Neural cell (in vitro differentiated cells): Measurements from ENCODE around the gene ZNF607. TPM values are rescaled to one million over a fixed set of nuclear protein-coding genes. Genes with fewer than 3 reads are reported as not detected.

ENCODE experiments used
- H2AFZ ChIP-seq: fragments of 200-600, 300-800 bp; sonication (generic), shearing (Covaris generic); 2 replicates; pipeline ENCODE4 v1.6.0; 2014; ENCODE audit warnings: low read depth, mild to moderate bottlenecking, antibody characterized with exemption, low read length, moderate library complexity
- H3F3A ChIP-seq: fragments of 200-600 bp; shearing (Covaris generic); 2 replicates; pipeline ENCODE4 v1.6.1; 2016; ENCODE audit warnings: mild to moderate bottlenecking, moderate library complexity, mixed read lengths, antibody characterized with exemption, low read length; ENCODE audit not compliant: insufficient read depth, poor library complexity, severe bottlenecking
- H3K27ac ChIP-seq: fragments of 200-600, 300-800 bp; sonication (generic), shearing (Covaris generic); 2 replicates; pipeline ENCODE4 v1.5.1; 2014; ENCODE audit warnings: mild to moderate bottlenecking, low read length, moderate library complexity
- H3K27me3 ChIP-seq: fragments of 300-800, 200-600 bp; sonication (generic), shearing (Covaris generic); 2 replicates; pipeline ENCODE4 v1.6.0; 2014; ENCODE audit warnings: mild to moderate bottlenecking, low read depth, low read length, moderate library complexity; ENCODE audit not compliant: insufficient read depth
- H3K36me3 ChIP-seq: fragments of 300-800, 200-600 bp; sonication (generic), shearing (Covaris generic); 2 replicates; pipeline ENCODE4 v1.5.1; 2014; ENCODE audit warnings: mild to moderate bottlenecking, antibody characterized with exemption, low read length, moderate library complexity; ENCODE audit not compliant: insufficient read depth
- H3K4me2 ChIP-seq: fragments of 300-800, 200-600 bp; sonication (generic), shearing (Covaris generic); 2 replicates; pipeline ENCODE4 v1.6.0; 2014; ENCODE audit warnings: mild to moderate bottlenecking, low read length
- H3K4me3 ChIP-seq: fragments of 300-800, 200-600 bp; sonication (generic), shearing (Covaris generic); 2 replicates; pipeline ENCODE4 v1.5.1; 2014; ENCODE audit warnings: mild to moderate bottlenecking, low read length, moderate library complexity
- H3K79me2 ChIP-seq: fragments of 200-600 bp; shearing (Covaris generic); replicated peaks from 2 replicates; pipeline ENCODE4 v1.6.0; 2014; ENCODE audit warnings: mild to moderate bottlenecking, low read length, moderate library complexity; ENCODE audit not compliant: insufficient read depth
- H3K9ac ChIP-seq: fragments of 300-800, 200-600 bp; sonication (generic), shearing (Covaris generic); 2 replicates; pipeline ENCODE4 v1.6.1; 2016; ENCODE audit warnings: mild to moderate bottlenecking, low read length, mixed read lengths
- H3K9me2 ChIP-seq: fragments of 200-600 bp; shearing (Covaris generic); 2 replicates; pipeline ENCODE4 v1.6.1; 2016; ENCODE audit warnings: mild to moderate bottlenecking, low read length, mixed read lengths; ENCODE audit not compliant: insufficient read depth
- H3K9me3 ChIP-seq: fragments of 200-600, 300-800 bp; sonication (generic), shearing (Covaris generic); 2 replicates; pipeline ENCODE4 v1.6.1; 2016; ENCODE audit warnings: mild to moderate bottlenecking, mixed run types, low read length, moderate library complexity, mixed read lengths
- H4K20me1 ChIP-seq: fragments of 200-600 bp; shearing (Covaris generic); 2 replicates; pipeline ENCODE4 v1.6.1; 2016; ENCODE audit warnings: mild to moderate bottlenecking, mixed run types; ENCODE audit not compliant: insufficient read depth
- CTCF ChIP-seq: fragments of 450-650 bp; IDR thresholded peaks from 2 replicates; pipeline ENCODE4 v1.5.1; 2014; ENCODE audit warnings: antibody characterized with exemption, mild to moderate bottlenecking, moderate library complexity; ENCODE audit not compliant: poor library complexity, severe bottlenecking
- EP300 ChIP-seq: fragments of 450-650 bp; conservative IDR thresholded peaks from 2 replicates; pipeline ENCODE4 v1.6.1; 2014; ENCODE audit warnings: antibody characterized with exemption, mild to moderate bottlenecking, moderate library complexity; ENCODE audit not compliant: poor library complexity, severe bottlenecking
- EZH2 ChIP-seq: fragments of 200-600, 300-800 bp; shearing (Covaris generic), sonication (generic); IDR thresholded peaks from 2 replicates; pipeline ENCODE4 v1.6.1; 2014; ENCODE audit warnings: antibody characterized with exemption, low read length, borderline replicate concordance, mild to moderate bottlenecking; ENCODE audit not compliant: insufficient read depth, poor library complexity, severe bottlenecking
- MXI1 ChIP-seq: fragments of 450-650 bp; conservative IDR thresholded peaks from 2 replicates; pipeline ENCODE4 v1.6.1; 2014; ENCODE audit warnings: antibody characterized with exemption, mild to moderate bottlenecking; ENCODE audit not compliant: poor library complexity, severe bottlenecking
- POLR2AphosphoS5 ChIP-seq: IDR thresholded peaks from 2 replicates; pipeline ENCODE4 v1.6.1; 2012
- RAD21 ChIP-seq: fragments of 450-650 bp; conservative IDR thresholded peaks from 2 replicates; pipeline ENCODE4 v1.6.1; 2014; ENCODE audit warnings: antibody characterized with exemption, mild to moderate bottlenecking, moderate library complexity
- SMC3 ChIP-seq: fragments of 450-650 bp; conservative IDR thresholded peaks from 2 replicates; pipeline ENCODE4 v1.6.1; 2014; ENCODE audit warnings: antibody characterized with exemption, mild to moderate bottlenecking, moderate library complexity; ENCODE audit not compliant: poor library complexity
- TAF1 ChIP-seq: IDR thresholded peaks from 2 replicates; pipeline ENCODE4 v1.6.1; 2012; ENCODE audit warnings: low read depth
- polyA plus RNA-seq: library from polyadenylated mRNA; depleted of rRNA; stranded (reverse); fragments of >200 nt; gene quantifications from 2 replicates; pipeline ENCODE4 v1.2.3, GENCODE V29; 2014
- TF ChIP-seq, protein P1 (sequence below): IDR thresholded peaks from 2 replicates; pipeline ENCODE4 v1.6.1; 2012; ENCODE audit warnings: borderline replicate concordance

ZNF607 gene
- polyA plus RNA-seq, 1 donor from 2014 or later: 13.4 TPM

GRCh38 chr19:37716140-37716539 is 3.4 kb downstream of the ZNF607 start:
- no peak overlapping the region for H3K4me2 ChIP-seq
- H3K4me3 ChIP-seq: no peak overlapping the region
- H3K79me2 ChIP-seq: peaks cover 25% of the 10 kb centered on the region
- H3K27me3 ChIP-seq: no peaks in the 10 kb centered on the region
- H3K36me3 ChIP-seq: peaks cover 15% of the 10 kb centered on the region
- no peaks in the 10 kb centered on the region for H4K20me1 ChIP-seq
- no peak for TF ChIP-seq SMC3
- no peak for TF ChIP-seq TAF1
- no peak for TF ChIP-seq POLR2AphosphoS5
- TF ChIP-seq, protein P1, sequence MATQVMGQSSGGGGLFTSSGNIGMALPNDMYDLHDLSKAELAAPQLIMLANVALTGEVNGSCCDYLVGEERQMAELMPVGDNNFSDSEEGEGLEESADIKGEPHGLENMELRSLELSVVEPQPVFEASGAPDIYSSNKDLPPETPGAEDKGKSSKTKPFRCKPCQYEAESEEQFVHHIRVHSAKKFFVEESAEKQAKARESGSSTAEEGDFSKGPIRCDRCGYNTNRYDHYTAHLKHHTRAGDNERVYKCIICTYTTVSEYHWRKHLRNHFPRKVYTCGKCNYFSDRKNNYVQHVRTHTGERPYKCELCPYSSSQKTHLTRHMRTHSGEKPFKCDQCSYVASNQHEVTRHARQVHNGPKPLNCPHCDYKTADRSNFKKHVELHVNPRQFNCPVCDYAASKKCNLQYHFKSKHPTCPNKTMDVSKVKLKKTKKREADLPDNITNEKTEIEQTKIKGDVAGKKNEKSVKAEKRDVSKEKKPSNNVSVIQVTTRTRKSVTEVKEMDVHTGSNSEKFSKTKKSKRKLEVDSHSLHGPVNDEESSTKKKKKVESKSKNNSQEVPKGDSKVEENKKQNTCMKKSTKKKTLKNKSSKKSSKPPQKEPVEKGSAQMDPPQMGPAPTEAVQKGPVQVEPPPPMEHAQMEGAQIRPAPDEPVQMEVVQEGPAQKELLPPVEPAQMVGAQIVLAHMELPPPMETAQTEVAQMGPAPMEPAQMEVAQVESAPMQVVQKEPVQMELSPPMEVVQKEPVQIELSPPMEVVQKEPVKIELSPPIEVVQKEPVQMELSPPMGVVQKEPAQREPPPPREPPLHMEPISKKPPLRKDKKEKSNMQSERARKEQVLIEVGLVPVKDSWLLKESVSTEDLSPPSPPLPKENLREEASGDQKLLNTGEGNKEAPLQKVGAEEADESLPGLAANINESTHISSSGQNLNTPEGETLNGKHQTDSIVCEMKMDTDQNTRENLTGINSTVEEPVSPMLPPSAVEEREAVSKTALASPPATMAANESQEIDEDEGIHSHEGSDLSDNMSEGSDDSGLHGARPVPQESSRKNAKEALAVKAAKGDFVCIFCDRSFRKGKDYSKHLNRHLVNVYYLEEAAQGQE: no peak
- no peak for TF ChIP-seq EZH2
- TF ChIP-seq MXI1: no peak
- H3F3A ChIP-seq: no peaks in the 10 kb centered on the region
- H3K9me2 ChIP-seq: no peaks in the 10 kb centered on the region
- no peaks in the 10 kb centered on the region for H3K9me3 ChIP-seq
- no peak overlapping the region for H2AFZ ChIP-seq
- no peak overlapping the region for H3K9ac ChIP-seq
- H3K27ac ChIP-seq: no peak overlapping the region

DNA sequence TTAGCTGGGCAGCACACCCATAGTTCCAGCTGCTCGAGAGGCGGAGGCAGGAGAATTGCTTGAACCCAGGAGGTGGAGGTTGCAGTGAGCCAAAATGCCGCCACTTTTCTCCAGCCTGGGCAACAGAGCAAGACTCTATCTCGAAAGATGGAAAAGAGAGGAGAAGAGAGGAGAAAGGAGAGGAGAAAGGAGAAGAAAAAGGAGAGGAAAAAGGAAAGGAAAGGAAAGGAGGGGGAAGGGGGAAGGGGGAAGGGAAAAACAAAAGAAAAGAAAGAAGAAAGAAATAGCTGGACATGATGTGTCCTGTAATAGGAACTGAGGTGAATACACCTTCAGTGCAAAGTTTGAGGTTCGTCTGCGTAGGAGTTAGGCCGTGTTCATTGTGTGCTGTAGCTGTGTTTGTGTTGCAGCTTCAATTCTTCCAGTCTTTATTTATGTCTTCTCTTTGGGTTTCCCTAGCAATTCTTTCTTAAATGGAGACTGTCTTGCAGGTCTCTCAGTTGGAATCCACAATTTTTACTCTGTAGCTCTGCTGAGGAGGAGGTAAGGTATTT is 13.4 kb downstream of the ZNF607 start:
- Histone ChIP-seq H3F3A (no peaks in the 10 kb centered on the region), H3K4me3 (no peak overlapping the region), H3K36me3 (peaks cover 16% of the 10 kb centered on the region), H3K9ac (no peak overlapping the region), H3K9me2 (no peaks in the 10 kb centered on the region), H4K20me1 (no peaks in the 10 kb centered on the region), H3K27me3 (no peaks in the 10 kb centered on the region), H3K9me3 (no peaks in the 10 kb centered on the region), H3K27ac (no peak overlapping the region), H2AFZ (no peak overlapping the region), H3K4me2 (no peak overlapping the region), H3K79me2 (no peaks in the 10 kb centered on the region)
- TF ChIP-seq CTCF (no peak), MXI1 (no peak), SMC3 (no peak), EZH2 (no peak), TAF1 (no peak), EP300 (no peak), POLR2AphosphoS5 (no peak), RAD21 (no peak)
- TF ChIP-seq, protein P1: no peak
